Activated CD8-positive, alpha-beta memory T cell treated with anti-CD3 and anti-CD28 coated beads for 4 hours (primary cell): ENCODE data around the gene TBX1.

ENCODE experiments used
- DNase-seq, 2 donors: peaks; one replicate each; pipeline ENCODE4 v3.0.0-alpha.2; 2020; ENCODE audit warnings: low read depth in 2 of 2

Gene TBX1

GRCh38 chr22:19753996-19754700, 6.4 kb upstream of the TBX1 start:
- DNase-seq, result no peak

GRCh38 chr22:19754701-19755144, 5.9 kb upstream of the TBX1 start:
- DNase-seq, result no peak

GRCh38 chr22:19755145-19755710, 5.3 kb upstream of the TBX1 start:
- DNase-seq, result no peak

GRCh38 chr22:19755722-19756287, 4.8 kb upstream of the TBX1 start:
- DNase-seq, result no peak

- DNase-seq, result peak; percentile 23 to 25
These were observed 4.1 kb upstream of the TBX1 start for GRCh38 chr22:19756288-19757128.

GRCh38 chr22:19757140-19757984, 3.2 kb upstream of the TBX1 start:
- no peak for DNase-seq

- no peak for DNase-seq
These were observed 2.3 kb upstream of the TBX1 start for GRCh38 chr22:19757985-19758895.

- no peak for DNase-seq
These were observed 1.6 kb upstream of the TBX1 start for GRCh38 chr22:19758896-19759426.

- no peak for DNase-seq
These were observed 1.0 kb upstream of the TBX1 start for GRCh38 chr22:19759427-19760057.

GRCh38 chr22:19760951-19761724, 560 bp downstream of the TBX1 start:
- DNase-seq, result no peak

GRCh38 chr22:19761725-19762567, 1.4 kb downstream of the TBX1 start:
- DNase-seq, result no peak

- no peak for DNase-seq
These were observed 2.2 kb downstream of the TBX1 start for GRCh38 chr22:19762568-19763457.

GRCh38 chr22:19763458-19764298, 3.1 kb downstream of the TBX1 start:
- DNase-seq, result no peak

GRCh38 chr22:19764299-19764593, 3.7 kb downstream of the TBX1 start:
- DNase-seq, result no peak

GRCh38 chr22:19764636-19765476, 4.3 kb downstream of the TBX1 start:
- no peak for DNase-seq
